OCI-LY7 (cell line): ENCODE measurements around the gene ZNF138. TPM values are rescaled to one million over a fixed set of nuclear protein-coding genes. Genes with fewer than 3 reads are reported as not detected.

ENCODE experiments used
- BruUV-seq: library from RNA; stranded (reverse); fragments of 400-500 nt; replicated peaks from 2 replicates; lab custom pipeline; 2021; lab: Mats Ljungman, UMichigan
- CTCF ChIA-PET: fragments of 300-600 bp; sonication (Branson Sonifier 250); formaldehyde crosslinking; loops from one replicate; lab custom pipeline; 2022; ENCODE audit warnings: antibody characterized with exemption; ENCODE audit not compliant: unreplicated experiment; lab: Charles Lee
- POLR2A ChIA-PET: fragments of 300-600 bp; sonication (Branson Sonifier 250); formaldehyde crosslinking; loops from one replicate; lab custom pipeline; 2022; ENCODE audit warnings: antibody characterized with exemption; lab: Charles Lee
- DNase-seq: peaks from one replicate; pipeline ENCODE4 v3.0.0-alpha.2; 2015; ENCODE audit warnings: low spot score
- H2AFZ ChIP-seq: fragments of 200-600 bp; sonication (generic), shearing (Covaris generic); 2 replicates; pipeline ENCODE4 v1.6.1; 2014; ENCODE audit warnings: mild to moderate bottlenecking, antibody characterized with exemption, low read length, moderate library complexity
- H3K27ac ChIP-seq: fragments of 200-600 bp; sonication (generic); 2 replicates; pipeline ENCODE4 v1.5.1; 2014; ENCODE audit warnings: mixed run types, low read depth, mild to moderate bottlenecking, moderate library complexity, low read length, inconsistent platforms; ENCODE audit not compliant: poor library complexity, severe bottlenecking
- H3K36me3 ChIP-seq: fragments of 200-600 bp; sonication (generic); 2 replicates; pipeline ENCODE4 v1.6.1; 2014; ENCODE audit warnings: mild to moderate bottlenecking, antibody characterized with exemption, low read length, moderate library complexity, mixed read lengths; ENCODE audit not compliant: insufficient read depth
- H3K4me1 ChIP-seq: fragments of 200-600 bp; sonication (generic); 2 replicates; pipeline ENCODE4 v1.5.1; 2014; ENCODE audit warnings: mild to moderate bottlenecking, low read length; ENCODE audit not compliant: insufficient read depth, poor library complexity, severe bottlenecking
- H3K4me2 ChIP-seq: fragments of 200-600 bp; sonication (generic); 2 replicates; pipeline ENCODE4 v1.6.1; 2014; ENCODE audit warnings: mild to moderate bottlenecking, low read length
- H3K4me3 ChIP-seq: fragments of 200-600 bp; sonication (generic); 2 replicates; pipeline ENCODE4 v1.5.1; 2014; ENCODE audit warnings: mild to moderate bottlenecking, low read depth, low read length; ENCODE audit not compliant: poor library complexity, severe bottlenecking
- H3K79me2 ChIP-seq: fragments of 200-600 bp; sonication (generic); 2 replicates; pipeline ENCODE4 v1.6.1; 2016; ENCODE audit warnings: low read depth, mild to moderate bottlenecking, low read length, moderate library complexity, mixed read lengths; ENCODE audit not compliant: insufficient read depth
- H3K9me2 ChIP-seq: fragments of 200-600 bp; sonication (generic); 2 replicates; pipeline ENCODE4 v1.6.1; 2016; ENCODE audit warnings: mild to moderate bottlenecking, low read length, mixed read lengths; ENCODE audit not compliant: insufficient read depth
- H3K9me3 ChIP-seq: fragments of 200-600 bp; sonication (generic); 2 replicates; pipeline ENCODE4 v1.6.1; 2014; ENCODE audit warnings: mild to moderate bottlenecking, mixed run types, low read length, mixed read lengths
- H4K20me1 ChIP-seq: fragments of 200-600 bp; sonication (generic); 2 replicates; pipeline ENCODE4 v1.6.1; 2014; ENCODE audit warnings: mild to moderate bottlenecking, antibody characterized with exemption, low read length, moderate library complexity, mixed read lengths; ENCODE audit not compliant: insufficient read depth
- EZH2phosphoT487 ChIP-seq: fragments of 200-600 bp; sonication (generic); IDR thresholded peaks from 2 replicates; pipeline ENCODE4 v1.6.1; 2018; ENCODE audit warnings: low read depth, borderline replicate concordance, mild to moderate bottlenecking, mixed run types, antibody characterized with exemption, low read length, moderate library complexity, mixed read lengths
- intact Hi-C: fragments of 100-400 bp; cut with micrococcal nuclease; formaldehyde crosslinking; loops from one replicate; pipeline ENCODE4 v1.10.0; 2022; ENCODE audit not compliant: unreplicated experiment
- total RNA-seq, 2 experiments: library from RNA; depleted of rRNA in 1 of 2; stranded (reverse); fragments of >200 nt in 1 of 2; shearing (Covaris generic) in 1 of 2; gene quantifications; 2 replicates each; pipeline ENCODE4 v1.2.3, GENCODE V29; 2014 to 2022
- TF ChIP-seq, protein P1 (sequence below): fragments of 200-600 bp; sonication (generic); conservative IDR thresholded peaks from 2 replicates; pipeline ENCODE4 v1.5.1; 2014; ENCODE audit warnings: mild to moderate bottlenecking, antibody characterized with exemption, low read length, moderate library complexity, mixed read lengths

Gene ZNF138
- total RNA-seq, 2 experiments from 2014 or later = 23.5 to 25.6 TPM

DNA sequence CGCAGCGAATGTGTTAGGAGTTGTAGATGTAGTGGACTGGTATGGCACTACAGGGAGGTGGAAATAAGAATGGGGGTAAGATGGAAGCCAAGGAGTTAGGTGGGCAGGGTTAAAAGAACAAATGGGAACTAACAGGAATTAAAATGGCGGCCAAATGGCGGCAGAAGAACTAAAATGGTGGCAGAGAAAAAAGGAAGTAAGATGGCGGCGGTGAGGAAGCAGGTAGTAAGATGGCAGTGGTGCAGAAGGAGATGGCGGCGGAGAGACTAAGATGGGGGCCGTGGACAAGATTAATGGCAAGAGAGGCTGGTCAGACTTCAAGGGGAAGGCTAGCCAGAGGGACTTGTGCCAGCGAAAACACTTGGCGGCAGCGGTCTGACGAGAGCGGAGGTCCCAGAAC lies 44.5 kb downstream of the ZNF138 start:
- Histone ChIP-seq H3K36me3 (no peaks in the 10 kb centered on the region), H2AFZ (no peak overlapping the region), H3K4me2 (no peak overlapping the region), H3K9me2 (no peaks in the 10 kb centered on the region), H3K79me2 (no peaks in the 10 kb centered on the region), H4K20me1 (no peaks in the 10 kb centered on the region), H3K9me3 (no peaks in the 10 kb centered on the region), H3K4me3 (no peak overlapping the region), H3K27ac (no peak overlapping the region), H3K4me1 (no peaks in the 10 kb centered on the region)
- ChIA-PET POLR2A (no interaction called here), CTCF (no interaction called here)
- intact Hi-C loops = loop anchor here (10.0 kb wide), 1 partner anchor 56 kb away; no protein-coding TSS in a partner anchor
- no TSS peak for BruUV-seq
- DNase-seq = no peak
- TF ChIP-seq EZH2phosphoT487 = no peak
- TF ChIP-seq, protein P1, sequence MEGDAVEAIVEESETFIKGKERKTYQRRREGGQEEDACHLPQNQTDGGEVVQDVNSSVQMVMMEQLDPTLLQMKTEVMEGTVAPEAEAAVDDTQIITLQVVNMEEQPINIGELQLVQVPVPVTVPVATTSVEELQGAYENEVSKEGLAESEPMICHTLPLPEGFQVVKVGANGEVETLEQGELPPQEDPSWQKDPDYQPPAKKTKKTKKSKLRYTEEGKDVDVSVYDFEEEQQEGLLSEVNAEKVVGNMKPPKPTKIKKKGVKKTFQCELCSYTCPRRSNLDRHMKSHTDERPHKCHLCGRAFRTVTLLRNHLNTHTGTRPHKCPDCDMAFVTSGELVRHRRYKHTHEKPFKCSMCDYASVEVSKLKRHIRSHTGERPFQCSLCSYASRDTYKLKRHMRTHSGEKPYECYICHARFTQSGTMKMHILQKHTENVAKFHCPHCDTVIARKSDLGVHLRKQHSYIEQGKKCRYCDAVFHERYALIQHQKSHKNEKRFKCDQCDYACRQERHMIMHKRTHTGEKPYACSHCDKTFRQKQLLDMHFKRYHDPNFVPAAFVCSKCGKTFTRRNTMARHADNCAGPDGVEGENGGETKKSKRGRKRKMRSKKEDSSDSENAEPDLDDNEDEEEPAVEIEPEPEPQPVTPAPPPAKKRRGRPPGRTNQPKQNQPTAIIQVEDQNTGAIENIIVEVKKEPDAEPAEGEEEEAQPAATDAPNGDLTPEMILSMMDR = no peak

DNA sequence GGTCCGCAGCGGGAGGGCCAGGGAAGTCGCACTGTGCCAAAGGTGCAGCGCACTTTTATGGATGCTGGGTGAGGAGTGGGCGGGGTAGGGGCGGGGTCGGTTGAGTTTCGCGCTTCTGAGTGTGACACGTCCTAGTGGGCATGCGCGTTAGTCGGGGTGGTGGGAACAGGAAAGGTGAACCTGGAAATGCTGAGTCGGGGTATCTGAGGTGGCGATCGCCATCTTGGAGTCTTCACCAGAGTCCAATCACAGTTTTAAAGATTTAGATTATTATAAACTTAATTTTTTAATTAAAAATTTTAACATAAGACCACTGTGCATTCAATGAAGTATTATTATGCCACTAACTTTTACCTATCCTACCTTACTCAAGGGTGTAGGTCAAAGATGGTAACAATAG lies 45.7 kb downstream of the ZNF138 start:
- no peaks in the 10 kb centered on the region for H3K4me1 ChIP-seq
- no TSS peak for BruUV-seq
- no peaks in the 10 kb centered on the region for H4K20me1 ChIP-seq
- intact Hi-C loops = loop anchor here (10.0 kb wide), 1 partner anchor 55 kb away; no protein-coding TSS in a partner anchor
- no peak overlapping the region for H2AFZ ChIP-seq
- POLR2A ChIA-PET = no interaction called here
- no peaks in the 10 kb centered on the region for H3K36me3 ChIP-seq
- no peaks in the 10 kb centered on the region for H3K79me2 ChIP-seq
- CTCF ChIA-PET = no interaction called here
- no peaks in the 10 kb centered on the region for H3K9me2 ChIP-seq
- no peak for TF ChIP-seq EZH2phosphoT487
- TF ChIP-seq, protein P1 = no peak
- no peaks in the 10 kb centered on the region for H3K9me3 ChIP-seq
- no peak overlapping the region for H3K27ac ChIP-seq
- H3K4me2 ChIP-seq = no peak overlapping the region
- DNase-seq = no peak
- no peak overlapping the region for H3K4me3 ChIP-seq

DNA sequence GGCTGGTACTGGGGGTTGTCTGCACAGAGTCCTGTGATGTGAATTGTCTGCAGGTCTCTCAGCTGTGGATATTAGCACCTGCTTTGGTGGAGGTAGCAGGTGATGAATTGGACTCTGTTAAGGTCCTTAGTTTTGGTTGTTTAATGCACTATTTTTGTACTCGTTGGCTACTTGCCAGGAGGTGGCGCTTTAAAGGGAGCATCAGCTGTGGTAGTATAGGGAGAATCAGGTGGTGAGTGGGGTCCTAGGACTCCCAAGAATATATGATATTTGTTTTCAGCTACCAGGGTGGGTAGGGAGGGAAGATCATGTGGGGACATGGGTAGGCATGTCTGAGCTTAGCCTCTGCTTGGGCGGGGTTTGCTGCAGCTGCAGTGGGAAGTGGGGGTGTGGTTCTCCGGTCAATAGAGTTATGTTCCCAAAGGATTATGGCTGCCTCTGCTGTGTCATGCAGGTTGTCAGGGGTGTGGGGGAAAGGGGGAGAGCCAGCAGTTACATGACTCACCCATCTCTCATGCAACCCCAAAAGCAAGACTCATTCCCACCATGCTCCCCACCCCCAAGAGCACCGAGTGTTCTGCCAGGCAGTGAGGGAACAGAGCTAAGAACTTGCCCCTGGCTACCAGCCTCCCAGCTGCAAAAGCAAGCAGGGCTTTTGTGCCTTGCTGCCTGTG lies 55.2 kb downstream of the ZNF138 start:
- no peaks in the 10 kb centered on the region for H4K20me1 ChIP-seq
- intact Hi-C loops = no loop called here
- POLR2A ChIA-PET = interaction anchor here (0.6 to 1.2 kb wide), 3 partner anchors 36 to 722 kb away, joined by 3 to 5 read pairs (median 3); no protein-coding TSS in a partner anchor
- H3K4me3 ChIP-seq = no peak overlapping the region
- CTCF ChIA-PET = no interaction called here
- peaks cover 3% of the 10 kb centered on the region for H3K4me1 ChIP-seq
- no peaks in the 10 kb centered on the region for H3K79me2 ChIP-seq
- no peak for TF ChIP-seq EZH2phosphoT487
- TF ChIP-seq, protein P1 = peak; percentile 56
- H3K9me2 ChIP-seq = no peaks in the 10 kb centered on the region
- no peaks in the 10 kb centered on the region for H3K9me3 ChIP-seq
- no peak overlapping the region for H3K4me2 ChIP-seq
- H2AFZ ChIP-seq = no peak overlapping the region
- H3K27ac ChIP-seq = no peak overlapping the region
- BruUV-seq = no TSS peak
- peak; percentile 38 for DNase-seq
- H3K36me3 ChIP-seq = no peaks in the 10 kb centered on the region
